ENCODE data around the gene GRIK5.
A peak's percentile ranks its signal among the peaks of the same experiment; 100 is the strongest.
"Not testable (repeated sequence)": the region's sequence is repeated elsewhere in the genome, so short reads cannot be mapped to it uniquely, and the experiment has no call there.

GRIK5 gene

GRCh38 chr19:42045575-42045974, 24.4 kb downstream of the GRIK5 start:
- no peak for DNase-seq

GRCh38 chr19:42042455-42043170, 27.4 kb downstream of the GRIK5 start:
- DNase-seq: no peak

GRCh38 chr19:42040491-42040890, 29.5 kb downstream of the GRIK5 start:
- not testable (repeated sequence) for DNase-seq

GRCh38 chr19:42040031-42040430, 30.0 kb downstream of the GRIK5 start:
- no peak for DNase-seq

GRCh38 chr19:42038666-42039065, 31.3 kb downstream of the GRIK5 start:
- no peak for DNase-seq

GRCh38 chr19:42037649-42038048, 32.4 kb downstream of the GRIK5 start:
- no peak for DNase-seq

- DNase-seq: peak; percentile 52
Observed at GRCh38 chr19:42034640-42035391, 35.2 kb downstream of the GRIK5 start.

- DNase-seq: no peak
Observed at GRCh38 chr19:42033413-42033812, 36.6 kb downstream of the GRIK5 start.

GRCh38 chr19:42032431-42032830, 37.6 kb downstream of the GRIK5 start:
- no peak for DNase-seq

GRCh38 chr19:42030645-42031440, 39.2 kb downstream of the GRIK5 start:
- DNase-seq: no peak

- DNase-seq: no peak
Observed at GRCh38 chr19:42028304-42029216, 41.4 kb downstream of the GRIK5 start.

GRCh38 chr19:42024622-42025111, 45.3 kb downstream of the GRIK5 start:
- DNase-seq: no peak

GRCh38 chr19:42023943-42024260, 46.1 kb downstream of the GRIK5 start:
- no peak for DNase-seq

GRCh38 chr19:42023121-42023942, 46.7 kb downstream of the GRIK5 start:
- DNase-seq: no peak

GRCh38 chr19:42022616-42023015, 47.4 kb downstream of the GRIK5 start:
- no peak for DNase-seq

- no peak for DNase-seq
Observed at GRCh38 chr19:42021185-42021584, 48.8 kb downstream of the GRIK5 start.

- no peak for DNase-seq
Observed at GRCh38 chr19:42018503-42019193, 51.4 kb downstream of the GRIK5 start.

- no peak for DNase-seq
Observed at GRCh38 chr19:42017040-42017439, 53.0 kb downstream of the GRIK5 start.

GRCh38 chr19:42012747-42013146, 57.3 kb downstream of the GRIK5 start:
- not testable (repeated sequence) for DNase-seq

GRCh38 chr19:42010245-42011126, 59.5 kb downstream of the GRIK5 start:
- DNase-seq: no peak

All from 8988T (cell line).